ENCODE measurements around the gene MAMSTR.

Gene MAMSTR

GRCh38 chr19:48673436-48674100, 46.0 kb downstream of the MAMSTR start:
- TF ChIP-seq CTCF (conservative IDR thresholded peaks at IDR 0.05; ENCODE audit: low read depth, low read length) = no peak
- Histone ChIP-seq H3K27ac (no peak overlapping the region), H3K4me1 (ENCODE audit: low read depth, poor library complexity, severe bottlenecking) (peaks cover 5% of the 10 kb centered on the region), H4K20me1 (ENCODE audit: insufficient read depth) (no peaks in the 10 kb centered on the region), H3K9ac (no peak overlapping the region), H3K27me3 (ENCODE audit: insufficient read depth, low read depth) (peaks cover 17% of the 10 kb centered on the region; the same call in 1 of the 2 replicates), H3K79me2 (ENCODE audit: insufficient read depth, low read depth) (no peaks in the 10 kb centered on the region), H3K4me2 (no peak overlapping the region), H3K4me3 (IDR thresholded peaks at IDR 0.05; ENCODE audit: insufficient read depth, low read depth, low read length) (no peak overlapping the region), H2AFZ (ENCODE audit: low read depth) (no peak overlapping the region), H3K36me3 (ENCODE audit: insufficient read depth) (no peaks in the 10 kb centered on the region)

- Histone ChIP-seq H3K4me3 (IDR thresholded peaks at IDR 0.05; ENCODE audit: insufficient read depth, low read depth, low read length) (no peak within 1 kb of the TSS), H3K36me3 (ENCODE audit: insufficient read depth) (no peaks in the 10 kb centered on the region), H3K9ac (no peak within 1 kb of the TSS), H3K4me2 (no peak within 1 kb of the TSS), H4K20me1 (ENCODE audit: insufficient read depth) (no peaks in the 10 kb centered on the region), H3K27ac (no peak within 1 kb of the TSS), H3K79me2 (ENCODE audit: insufficient read depth, low read depth) (no peaks in the 10 kb centered on the region), H3K27me3 (ENCODE audit: insufficient read depth, low read depth) (peaks cover 12% of the 10 kb centered on the region; the same call in 1 of the 2 replicates), H2AFZ (ENCODE audit: low read depth) (no peak within 1 kb of the TSS), H3K4me1 (ENCODE audit: low read depth, poor library complexity, severe bottlenecking) (peaks cover 5% of the 10 kb centered on the region)
- TF ChIP-seq CTCF (conservative IDR thresholded peaks at IDR 0.05; ENCODE audit: low read depth, low read length) = no peak
Observed at GRCh38 chr19:48672994-48673393, 46.5 kb downstream of the MAMSTR start, which contains the start of gene NTN5. Gene NTN5 (minus strand): TSS chr19:48673017. CDS start chr19:48670986, 2,031 bp downstream.

GRCh38 chr19:48671446-48671995, 48.0 kb downstream of the MAMSTR start:
- Histone ChIP-seq H3K27ac (no peak overlapping the region), H3K79me2 (ENCODE audit: insufficient read depth, low read depth) (no peaks in the 10 kb centered on the region), H3K36me3 (ENCODE audit: insufficient read depth) (no peaks in the 10 kb centered on the region), H3K4me2 (no peak overlapping the region), H3K4me3 (IDR thresholded peaks at IDR 0.05; ENCODE audit: insufficient read depth, low read depth, low read length) (no peak overlapping the region), H3K4me1 (ENCODE audit: low read depth, poor library complexity, severe bottlenecking) (peaks cover 5% of the 10 kb centered on the region), H3K9ac (no peak overlapping the region), H3K27me3 (ENCODE audit: insufficient read depth, low read depth) (peaks cover 5% of the 10 kb centered on the region; the same call in 1 of the 2 replicates), H2AFZ (ENCODE audit: low read depth) (no peak overlapping the region), H4K20me1 (ENCODE audit: insufficient read depth) (no peaks in the 10 kb centered on the region)
- no peak for TF ChIP-seq CTCF (conservative IDR thresholded peaks at IDR 0.05; ENCODE audit: low read depth, low read length)

GRCh38 chr19:48670699-48671445, 48.7 kb downstream of the MAMSTR start:
- H3K9ac ChIP-seq = no peak overlapping the region
- H3K27me3 ChIP-seq (ENCODE audit: insufficient read depth, low read depth) = peaks cover under 1% of the 10 kb centered on the region; the same call in 1 of the 2 replicates
- no peaks in the 10 kb centered on the region for H3K79me2 ChIP-seq (ENCODE audit: insufficient read depth, low read depth)
- no peak overlapping the region for H3K4me2 ChIP-seq
- H2AFZ ChIP-seq (ENCODE audit: low read depth) = no peak overlapping the region
- H3K4me1 ChIP-seq (ENCODE audit: low read depth, poor library complexity, severe bottlenecking) = peaks cover 5% of the 10 kb centered on the region
- no peaks in the 10 kb centered on the region for H4K20me1 ChIP-seq (ENCODE audit: insufficient read depth)
- TF ChIP-seq CTCF (conservative IDR thresholded peaks at IDR 0.05; ENCODE audit: low read depth, low read length) = no peak
- no peak overlapping the region for H3K4me3 ChIP-seq (IDR thresholded peaks at IDR 0.05; ENCODE audit: insufficient read depth, low read depth, low read length)
- H3K27ac ChIP-seq = no peak overlapping the region
- no peaks in the 10 kb centered on the region for H3K36me3 ChIP-seq (ENCODE audit: insufficient read depth)

Data from KMS-11 (cell line).